H1 (cell line): ENCODE measurements around the gene PEX3. TPM values are rescaled to one million over a fixed set of nuclear protein-coding genes. Genes with fewer than 3 reads are reported as not detected.

Experiments used
- CTCF ChIA-PET: fragments of 300-600 bp; sonication (Branson Sonifier 250); formaldehyde crosslinking; loops from one replicate; lab custom pipeline; 2021; ENCODE audit not compliant: partially characterized antibody; lab: Charles Lee
- POLR2A ChIA-PET: fragments of 300-600 bp; sonication (Branson Sonifier 250); formaldehyde crosslinking; loops from one replicate; lab custom pipeline; 2021; ENCODE audit warnings: inconsistent platforms; ENCODE audit not compliant: partially characterized antibody; lab: Charles Lee
- DNase-seq, 2 experiments: peaks; one replicate each; pipeline versions ENCODE4 v3.0.0 to v3.0.0-alpha.2; 2010 to 2022; ENCODE audit warnings: low spot score in 2 of 2, low read depth in 1 of 2, mixed read lengths in 1 of 2
- FAIRE-seq: peaks from 2 replicates; lab custom pipeline; 2011; peaks lifted over from hg19 to GRCh38; lab: Jason Lieb, UNC
- H2AFZ ChIP-seq: 2 replicates; pipeline ENCODE4 v1.8.1; 2012; ENCODE audit warnings: low read length, inconsistent platforms
- H2AK5ac ChIP-seq: 2 replicates; pipeline ENCODE4 v1.6.1; 2013; ENCODE audit warnings: low read depth, low read length
- H2BK120ac ChIP-seq: replicated peaks from 2 replicates; pipeline ENCODE3; 2013; ENCODE audit warnings: low read depth, low read length, inconsistent platforms
- H2BK12ac ChIP-seq: 2 replicates; pipeline ENCODE4 v1.6.1; 2013; ENCODE audit warnings: low read depth, low read length
- H2BK15ac ChIP-seq: 2 replicates; pipeline ENCODE4 v1.6.1; 2013; ENCODE audit warnings: low read length
- H2BK20ac ChIP-seq: 2 replicates; pipeline ENCODE4 v1.6.1; 2013; ENCODE audit warnings: low read length
- H2BK5ac ChIP-seq: 2 replicates; pipeline ENCODE4 v1.6.1; 2013; ENCODE audit warnings: low read depth, low read length
- H3K14ac ChIP-seq: 2 replicates; pipeline ENCODE4 v1.6.1; 2013; ENCODE audit warnings: inconsistent platforms; ENCODE audit not compliant: insufficient read length
- H3K18ac ChIP-seq: 2 replicates; pipeline ENCODE4 v1.6.1; 2013; ENCODE audit warnings: low read length; ENCODE audit errors: extremely low read depth
- H3K23ac ChIP-seq: 2 replicates; pipeline ENCODE4 v1.6.1; 2013; ENCODE audit warnings: inconsistent platforms; ENCODE audit not compliant: insufficient read length
- H3K23me2 ChIP-seq: 2 replicates; pipeline ENCODE4 v1.6.1; 2013; ENCODE audit warnings: low read depth, low read length
- H3K27ac ChIP-seq: 2 replicates; pipeline ENCODE4 v1.6.1; 2011; ENCODE audit warnings: low read depth, low read length, inconsistent platforms
- H3K27me3 ChIP-seq, 4 experiments: replicated peaks in 1 of 4; 1 replicate in 1 of 4; 2 replicates in 3 of 4; pipeline versions ENCODE4 v1.6.1 to v1.8.1; 2011 to 2013; ENCODE audit warnings: low read length in 3 of 4, mild to moderate bottlenecking in 3 of 4, inconsistent platforms in 2 of 4, mixed read lengths in 2 of 4, moderate library complexity in 1 of 4; ENCODE audit not compliant: control insufficient read depth in 3 of 4, insufficient read depth in 3 of 4; ENCODE audit errors: extremely low read depth in 1 of 4
- H3K36me3 ChIP-seq, 4 experiments: 2 replicates each; pipeline versions ENCODE4 v1.6.1 to v1.8.1; 2011 to 2013; ENCODE audit warnings: mild to moderate bottlenecking in 4 of 4, low read length in 3 of 4, moderate library complexity in 2 of 4, control low read depth in 1 of 4, inconsistent platforms in 1 of 4; ENCODE audit not compliant: insufficient read depth in 4 of 4, control insufficient read depth in 2 of 4
- H3K4ac ChIP-seq: replicated peaks from 2 replicates; pipeline ENCODE3; 2013; ENCODE audit warnings: low read length, low read depth, mixed read lengths, inconsistent platforms; ENCODE audit not compliant: insufficient read length
- H3K4me1 ChIP-seq, 4 experiments: replicated peaks in 1 of 4; 1 replicate in 1 of 4; 2 replicates in 3 of 4; pipeline versions ENCODE4 v1.6.1 to v1.8.1; 2011 to 2013; ENCODE audit warnings: low read length in 3 of 4, inconsistent platforms in 2 of 4, mixed read lengths in 1 of 4; ENCODE audit not compliant: insufficient read depth in 4 of 4, control insufficient read depth in 3 of 4
- H3K4me2 ChIP-seq, 2 experiments: 2 replicates each; pipeline versions ENCODE4 v1.6.1 to v1.8.1; 2011 to 2013; ENCODE audit warnings: low read depth in 2 of 2, low read length in 2 of 2, control low read depth in 1 of 2, inconsistent platforms in 1 of 2, mild to moderate bottlenecking in 1 of 2; ENCODE audit not compliant: insufficient read depth in 1 of 2
- H3K4me3 ChIP-seq, 4 experiments: fragments of 200-600, 300-600 bp in 1 of 4; sonication (generic), shearing (Covaris generic), sonication (Bioruptor Twin) in 1 of 4; 2 replicates each; pipeline versions ENCODE4 v1.5.1 to v1.8.1; 2011 to 2016; ENCODE audit warnings: low read length in 4 of 4, low read depth in 3 of 4, control low read depth in 2 of 4, inconsistent platforms in 2 of 4, mild to moderate bottlenecking in 2 of 4, mixed read lengths in 1 of 4, moderate library complexity in 1 of 4; ENCODE audit not compliant: insufficient read depth in 2 of 4; ENCODE audit errors: extremely low read depth in 1 of 4
- H3K56ac ChIP-seq: replicated peaks from 2 replicates; pipeline ENCODE3; 2013; ENCODE audit warnings: low read depth, mild to moderate bottlenecking, mixed read lengths, low read length, inconsistent platforms; ENCODE audit not compliant: insufficient read length
- H3K79me1 ChIP-seq: 2 replicates; pipeline ENCODE4 v1.6.1; 2013; ENCODE audit warnings: low read depth, low read length, control low read depth
- H3K79me2 ChIP-seq, 2 experiments: 2 replicates each; pipeline versions ENCODE4 v1.6.1 to v1.8.1; 2012 to 2013; ENCODE audit warnings: low read length in 2 of 2, mild to moderate bottlenecking in 2 of 2, inconsistent platforms in 1 of 2; ENCODE audit not compliant: insufficient read depth in 2 of 2, control insufficient read depth in 1 of 2
- H3K9ac ChIP-seq, 4 experiments: replicated peaks in 1 of 4; 1 replicate in 1 of 4; 2 replicates in 3 of 4; pipeline versions ENCODE4 v1.6.1 to v1.8.1; 2011 to 2013; ENCODE audit warnings: low read depth in 3 of 4, low read length in 3 of 4, control low read depth in 2 of 4, mild to moderate bottlenecking in 2 of 4, moderate library complexity in 2 of 4, inconsistent platforms in 1 of 4; ENCODE audit errors: extremely low read depth in 1 of 4
- H3K9me3 ChIP-seq, 2 experiments: 2 replicates each; pipeline versions ENCODE4 v1.6.1 to v1.8.1; 2012 to 2013; ENCODE audit warnings: mild to moderate bottlenecking in 2 of 2, moderate library complexity in 2 of 2, control low read depth in 1 of 2, inconsistent platforms in 1 of 2, low read depth in 1 of 2, low read length in 1 of 2, mixed read lengths in 1 of 2; ENCODE audit not compliant: insufficient read depth in 2 of 2
- H4K20me1 ChIP-seq, 2 experiments: replicated peaks in 1 of 2; 2 replicates each; pipeline versions ENCODE3 to v1.8.1; 2011 to 2013; ENCODE audit warnings: inconsistent platforms in 2 of 2, low read length in 2 of 2, mild to moderate bottlenecking in 1 of 2; ENCODE audit not compliant: insufficient read depth in 2 of 2, control insufficient read depth in 1 of 2
- H4K5ac ChIP-seq: 2 replicates; pipeline ENCODE4 v1.6.1; 2013; ENCODE audit warnings: low read length, low read depth, mixed read lengths, inconsistent platforms; ENCODE audit not compliant: insufficient read length
- H4K8ac ChIP-seq: 2 replicates; pipeline ENCODE4 v1.8.0; 2013; ENCODE audit warnings: mild to moderate bottlenecking, moderate library complexity, low read length, inconsistent platforms; ENCODE audit not compliant: insufficient read depth; ENCODE audit errors: extremely low read depth
- H4K91ac ChIP-seq: replicated peaks from 2 replicates; pipeline ENCODE3; 2013; ENCODE audit warnings: low read length, mixed read lengths, inconsistent platforms; ENCODE audit not compliant: insufficient read length
- BACH1 ChIP-seq: IDR thresholded peaks from 2 replicates; pipeline ENCODE4 v1.6.1; 2012; ENCODE audit warnings: low read length, improper control_type of control experiment
- KDM5A ChIP-seq: fragments of 200-600 bp; IDR thresholded peaks from 2 replicates; pipeline ENCODE4 v1.7.1; 2012; ENCODE audit warnings: mild to moderate bottlenecking, low read length, inconsistent platforms, mixed read lengths
- NRF1 ChIP-seq: IDR thresholded peaks from 2 replicates; pipeline ENCODE4 v1.6.1; 2011; ENCODE audit warnings: mild to moderate bottlenecking, low read depth, low read length, improper control_type of control experiment
- PHF8 ChIP-seq: fragments of 200-600 bp; sonication (generic); conservative IDR thresholded peaks from 2 replicates; pipeline ENCODE4 v1.7.1; 2012; ENCODE audit warnings: low read depth, mild to moderate bottlenecking, inconsistent platforms, low read length, moderate library complexity
- WGBS, 2 experiments: shearing (Covaris generic) in 1 of 2; methylation state at CpG; one replicate each; pipeline versions ENCODE4 v1.1.6 to v1.1.7; 2013 to 2015; ENCODE audit warnings: low lambda C conversion rate in 2 of 2, mixed read lengths in 2 of 2, inconsistent platforms in 1 of 2, low coverage in 1 of 2, missing lambda C conversion rate in 1 of 2; ENCODE audit not compliant: insufficient replicate concordance in 2 of 2, insufficient coverage in 1 of 2, insufficient read length in 1 of 2; ENCODE audit errors: extremely low coverage in 1 of 2, missing lambda C conversion rate in 1 of 2; 5-methylcytosine and 5-hydroxymethylcytosine counted together
- polyA plus RNA-seq, 7 experiments: library from polyadenylated mRNA; depleted of rRNA in 3 of 7; stranded (reverse) in 5 of 7; unstranded in 2 of 7; fragments of >200 nt in 5 of 7; fragments of 200-250 nt in 2 of 7; gene quantifications; 1 replicate in 5 of 7; 2 replicates in 1 of 7; 4 replicates in 1 of 7; pipeline versions ENCODE4 v1.2.1 to v1.2.3, GENCODE V29; 2011 to 2013; ENCODE audit warnings: missing spikeins in 2 of 7, mixed read lengths in 2 of 7
- total RNA-seq: library from RNA; stranded (reverse); fragmentation: NEBNext Ultra II Directional; extraction: Animal tissue kit (Norgen Biotek cat#: 25700); gene quantifications from 2 replicates; pipeline ENCODE4 v1.2.1, GENCODE V29; 2021

Gene PEX3
- total and polyA plus RNA-seq, 2 of the 8 experiments (the other 6 are each of a cell fraction or from before 2014, with no cell fraction given): 8.0 to 16.8 TPM

GRCh38 chr6:143443096-143443495 lies 7.5 kb upstream of the PEX3 start:
- Histone ChIP-seq H3K23ac (no peak overlapping the region), H2AK5ac (no peak overlapping the region), H3K18ac (no peak overlapping the region), H2BK15ac (no peak overlapping the region), H3K4me2 (no peak overlapping the region), H2BK120ac (no peak overlapping the region), H2BK20ac (no peak overlapping the region), H3K23me2 (no peaks in the 10 kb centered on the region), H3K9ac (no peak overlapping the region), H2BK12ac (no peak overlapping the region), H4K5ac (no peak overlapping the region), H2BK5ac (no peak overlapping the region), H3K4ac (no peak overlapping the region), H4K8ac (no peak overlapping the region), H3K27me3 (peaks cover 0 to 1% (median 0%) of the 10 kb centered on the region in 4 experiments; a peak in 1 of 7 replicates), H3K14ac (no peak overlapping the region), H3K79me1 (peaks cover 2% of the 10 kb centered on the region; the same call in 1 of the 2 replicates), H4K20me1 (no peaks in the 10 kb centered on the region), H3K56ac (no peak overlapping the region), H3K27ac (no peak overlapping the region), H3K9me3 (no peaks in the 10 kb centered on the region), H2AFZ (no peak overlapping the region), H3K4me1 (no peaks in the 10 kb centered on the region), H4K91ac (no peak overlapping the region), H3K4me3 (no peak overlapping the region), H3K79me2 (peaks cover 0 to 17% of the 10 kb centered on the region in 2 experiments; a peak in 1 of 4 replicates), H3K36me3 (peaks cover 0 to 7% (median 2%) of the 10 kb centered on the region in 4 experiments; a peak in 4 of 8 replicates)
- ChIA-PET CTCF (interaction anchor here (1.1 to 2.1 kb wide), 3 partner anchors 11 to 106 kb away, joined by 3 to 11 read pairs (median 5); no protein-coding TSS in a partner anchor), POLR2A (no interaction called here)
- FAIRE-seq (no peak), DNase-seq (no peak)
- 100% methylated on average over 2 of the region's 2 CpGs; no CpG with 5 or more reads in 1 of the 2 experiments for WGBS, 2 experiments
- TF ChIP-seq BACH1 (no peak), PHF8 (no peak), KDM5A (no peak), NRF1 (no peak)
